Measurements from ENCODE around the gene CDK11B.

The CDK11B gene

DNA sequence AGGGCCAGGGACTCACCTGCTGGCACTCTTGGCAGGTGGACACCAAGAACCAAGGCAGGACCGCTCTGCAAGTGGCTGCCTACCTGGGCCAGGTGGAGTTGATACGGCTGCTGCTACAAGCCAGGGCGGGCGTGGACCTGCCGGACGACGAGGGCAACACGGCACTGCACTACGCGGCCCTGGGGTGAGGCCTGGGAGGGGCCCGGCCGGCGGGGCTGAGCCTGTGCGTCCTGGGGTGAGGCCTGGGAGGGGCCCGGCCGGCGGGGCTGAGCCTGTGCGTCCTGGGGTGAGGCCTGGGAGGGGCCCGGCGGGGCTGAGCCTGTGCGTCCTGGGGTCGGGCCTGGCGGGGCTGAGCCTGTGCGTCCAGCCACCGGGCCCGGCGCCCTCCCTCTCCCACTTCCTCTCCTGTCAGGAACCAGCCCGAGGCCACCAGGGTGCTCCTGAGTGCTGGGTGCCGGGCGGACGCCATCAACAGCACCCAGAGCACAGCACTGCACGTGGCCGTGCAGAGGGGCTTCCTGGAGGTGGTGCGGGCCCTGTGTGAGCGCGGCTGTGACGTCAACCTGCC is 31.5 kb downstream of the CDK11B start:
- no peak for DNase-seq (ENCODE audit: low spot score)

DNA sequence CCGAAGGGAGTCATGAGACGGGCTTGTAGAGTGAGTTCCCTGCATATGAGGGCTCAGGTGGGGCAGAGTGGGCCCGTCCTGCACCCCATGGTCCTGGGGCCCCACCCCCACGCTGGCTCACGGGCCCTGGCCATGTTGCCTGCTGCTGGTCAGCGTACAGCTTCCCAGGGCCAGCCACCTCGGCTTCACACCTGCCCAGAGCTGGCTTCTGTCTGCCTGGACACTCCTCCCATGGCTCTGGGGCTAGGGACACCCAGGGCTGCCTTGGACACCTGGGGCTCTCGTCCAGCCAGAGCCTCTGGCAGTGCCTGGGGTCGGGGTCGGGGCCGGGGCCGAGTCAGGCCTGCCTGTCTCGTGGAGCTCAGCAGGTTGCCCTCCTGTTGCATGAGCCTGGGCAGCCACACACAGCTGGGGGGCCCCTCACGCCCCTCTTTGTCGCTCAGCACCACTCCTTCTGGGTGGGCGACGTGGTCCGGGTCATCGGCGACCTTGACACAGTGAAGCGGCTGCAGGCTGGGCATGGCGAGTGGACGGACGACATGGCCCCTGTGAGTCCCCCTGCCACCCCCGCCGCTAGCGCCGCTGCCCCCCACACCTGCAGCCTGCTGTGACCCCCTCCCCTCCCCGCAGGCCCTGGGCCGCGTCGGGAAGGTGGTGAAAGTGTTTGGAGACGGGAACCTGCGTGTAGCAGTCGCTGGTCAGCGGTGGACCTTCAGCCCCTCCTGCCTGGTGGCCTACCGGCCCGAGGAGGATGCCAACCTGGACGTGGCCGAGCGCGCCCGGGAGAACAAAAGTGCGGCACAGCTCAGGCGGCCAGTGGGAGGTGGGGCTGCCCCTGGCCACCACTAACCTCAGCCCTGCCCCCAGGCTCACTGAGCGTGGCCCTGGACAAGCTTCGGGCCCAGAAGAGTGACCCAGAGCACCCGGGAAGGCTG is 32.3 kb downstream of the CDK11B start:
- DNase-seq (ENCODE audit: low spot score): no peak

DNA sequence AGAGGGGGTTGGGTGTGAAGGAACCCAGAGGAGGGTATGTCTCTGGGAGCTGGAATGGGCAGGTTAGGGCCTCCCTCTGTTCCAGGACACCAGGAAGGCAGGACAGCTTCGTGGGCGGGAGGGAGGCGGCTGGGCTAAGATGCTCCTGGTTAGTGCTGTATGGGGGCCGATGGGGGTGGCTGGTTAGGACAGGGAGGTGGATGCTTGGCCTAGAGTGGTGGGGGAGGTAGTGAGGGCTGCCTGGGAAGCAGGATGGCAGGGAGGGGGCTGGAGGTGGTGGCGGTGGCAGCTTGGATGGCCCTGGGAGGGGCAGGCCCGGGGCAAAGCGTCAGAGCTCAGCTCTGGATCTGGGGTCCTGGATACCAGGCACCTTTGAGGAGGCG is 33.0 kb downstream of the CDK11B start:
- no peak for DNase-seq (ENCODE audit: low spot score)

DNA sequence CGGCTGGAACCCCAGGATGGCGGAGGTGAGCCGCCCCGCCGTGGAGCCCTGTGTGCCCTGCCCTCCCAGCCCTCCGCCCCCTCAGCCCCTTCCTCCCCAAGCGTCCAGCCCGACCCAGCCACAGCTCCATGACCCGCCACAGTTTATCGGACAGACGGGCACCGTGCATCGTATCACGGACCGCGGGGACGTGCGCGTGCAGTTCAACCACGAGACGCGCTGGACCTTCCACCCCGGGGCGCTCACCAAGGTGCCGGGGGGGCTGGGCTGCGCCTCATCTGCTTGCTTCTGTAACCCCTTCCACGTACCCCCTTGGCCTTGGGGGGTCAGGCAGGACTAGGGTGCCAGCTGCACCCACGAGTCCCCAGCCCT is 33.4 kb downstream of the CDK11B start:
- no peak for DNase-seq (ENCODE audit: low spot score)

DNA sequence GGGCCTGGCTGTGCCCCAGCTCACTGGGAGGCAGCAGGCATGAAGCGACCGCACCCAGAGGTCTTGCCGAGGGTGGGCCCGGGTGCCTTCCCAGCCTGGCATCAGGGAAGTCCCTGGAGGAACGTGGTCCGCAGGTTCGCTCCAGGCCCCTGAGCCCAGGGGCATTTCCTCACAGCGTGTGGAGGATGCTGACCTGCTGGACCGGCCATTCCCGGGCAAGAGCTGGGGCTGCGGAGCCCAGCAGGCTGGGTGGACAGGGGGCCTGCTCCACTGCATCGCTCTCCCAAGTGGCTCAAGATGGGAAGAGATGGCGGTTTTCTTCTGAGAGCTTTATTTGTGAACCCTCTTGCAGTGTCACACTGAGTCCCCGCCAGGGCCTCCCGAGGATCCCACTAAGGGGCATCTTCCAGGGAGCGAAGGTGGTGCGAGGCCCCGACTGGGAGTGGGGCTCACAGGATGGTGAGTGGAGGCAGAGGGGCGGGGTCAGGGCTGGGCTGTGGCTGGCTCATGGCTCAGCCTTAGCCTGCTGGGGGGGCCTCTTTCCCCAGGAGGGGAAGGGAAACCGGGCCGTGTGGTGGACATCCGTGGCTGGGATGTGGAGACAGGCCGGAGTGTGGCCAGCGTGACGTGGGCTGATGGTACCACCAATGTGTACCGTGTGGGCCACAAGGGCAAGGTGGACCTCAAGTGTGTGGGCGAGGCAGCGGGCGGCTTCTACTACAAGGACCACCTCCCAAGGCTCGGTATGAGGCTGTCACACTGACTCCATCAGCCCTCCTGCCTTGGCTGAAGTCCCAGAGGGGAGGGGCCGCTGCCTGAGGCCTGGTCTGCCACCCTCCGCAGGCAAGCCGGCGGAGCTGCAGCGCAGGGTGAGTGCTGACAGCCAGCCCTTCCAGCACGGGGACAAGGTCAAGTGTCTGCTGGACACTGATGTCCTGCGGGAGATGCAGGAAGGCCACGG is 34.1 kb downstream of the CDK11B start:
- no peak for DNase-seq (ENCODE audit: low spot score)

DNA sequence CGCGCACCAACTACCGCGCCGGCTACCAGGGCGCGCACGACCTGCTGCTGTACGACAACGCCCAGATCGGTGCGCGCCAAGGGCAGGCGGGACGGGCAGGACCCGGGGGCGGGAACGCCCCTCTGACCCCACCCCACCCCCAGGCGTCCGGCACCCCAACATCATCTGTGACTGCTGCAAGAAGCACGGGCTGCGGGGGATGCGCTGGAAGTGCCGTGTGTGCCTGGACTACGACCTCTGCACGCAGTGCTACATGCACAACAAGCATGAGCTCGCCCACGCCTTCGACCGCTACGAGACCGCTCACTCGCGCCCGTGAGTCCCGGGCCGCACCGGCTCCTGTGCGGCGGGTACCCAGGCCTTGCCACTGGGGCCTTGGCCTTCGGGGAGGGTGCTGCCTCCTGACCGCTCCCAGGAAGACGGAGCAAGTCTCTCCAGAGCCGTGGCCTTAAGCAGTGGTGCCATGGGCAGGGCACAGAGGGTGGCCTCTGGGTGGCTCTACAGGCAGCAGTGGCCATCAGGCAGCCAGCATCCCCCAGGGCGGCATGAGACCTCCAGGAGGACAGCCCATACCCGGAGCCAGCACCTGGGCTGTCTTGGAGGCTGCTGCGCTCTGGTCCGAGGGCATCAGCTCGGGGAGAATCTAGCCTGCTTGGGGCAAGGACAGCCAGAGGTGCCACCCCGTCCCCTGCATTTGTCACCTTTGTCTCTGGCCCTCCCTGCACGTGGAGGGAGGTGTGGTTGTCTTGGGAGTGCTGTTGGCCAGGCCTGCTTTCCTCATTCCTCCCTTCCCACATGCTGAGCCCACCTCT is 35.0 kb downstream of the CDK11B start:
- DNase-seq (ENCODE audit: low spot score): no peak

DNA sequence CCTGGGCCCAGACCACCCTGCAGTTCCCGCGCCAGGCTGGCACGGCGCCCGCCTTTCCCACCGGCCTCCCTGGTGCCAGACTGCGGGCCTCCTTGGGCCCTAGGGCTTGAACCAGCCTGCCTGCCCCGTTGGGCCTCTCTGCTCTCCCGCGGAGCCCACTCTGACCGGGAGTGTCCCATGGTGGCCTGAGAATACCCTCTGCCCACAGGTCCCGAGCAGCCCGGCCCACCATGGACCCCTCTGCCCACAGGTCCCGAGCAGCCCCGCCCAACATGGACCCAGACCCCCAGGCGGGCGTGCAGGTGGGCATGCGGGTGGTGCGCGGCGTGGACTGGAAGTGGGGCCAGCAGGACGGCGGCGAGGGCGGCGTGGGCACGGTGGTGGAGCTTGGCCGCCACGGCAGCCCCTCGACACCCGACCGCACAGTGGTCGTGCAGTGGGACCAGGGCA is 35.6 kb downstream of the CDK11B start:
- no peak for DNase-seq (ENCODE audit: low spot score)

DNA sequence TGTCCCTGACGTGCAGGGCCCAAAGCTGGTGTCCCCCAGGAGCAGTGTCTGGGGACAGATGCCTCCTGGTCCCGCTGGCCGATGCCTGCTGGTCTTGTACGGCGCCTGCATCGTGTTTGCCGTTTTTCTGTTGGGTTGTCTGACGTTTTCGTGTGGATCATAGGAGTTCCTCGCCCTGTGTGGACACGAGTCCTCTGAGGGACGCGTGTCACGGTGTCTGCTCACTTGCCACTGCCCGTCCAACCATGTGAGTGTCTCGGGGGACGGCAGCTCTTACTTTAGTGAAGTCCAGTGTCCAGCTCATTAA is 36.1 kb downstream of the CDK11B start:
- DNase-seq (ENCODE audit: low spot score): no peak

DNA sequence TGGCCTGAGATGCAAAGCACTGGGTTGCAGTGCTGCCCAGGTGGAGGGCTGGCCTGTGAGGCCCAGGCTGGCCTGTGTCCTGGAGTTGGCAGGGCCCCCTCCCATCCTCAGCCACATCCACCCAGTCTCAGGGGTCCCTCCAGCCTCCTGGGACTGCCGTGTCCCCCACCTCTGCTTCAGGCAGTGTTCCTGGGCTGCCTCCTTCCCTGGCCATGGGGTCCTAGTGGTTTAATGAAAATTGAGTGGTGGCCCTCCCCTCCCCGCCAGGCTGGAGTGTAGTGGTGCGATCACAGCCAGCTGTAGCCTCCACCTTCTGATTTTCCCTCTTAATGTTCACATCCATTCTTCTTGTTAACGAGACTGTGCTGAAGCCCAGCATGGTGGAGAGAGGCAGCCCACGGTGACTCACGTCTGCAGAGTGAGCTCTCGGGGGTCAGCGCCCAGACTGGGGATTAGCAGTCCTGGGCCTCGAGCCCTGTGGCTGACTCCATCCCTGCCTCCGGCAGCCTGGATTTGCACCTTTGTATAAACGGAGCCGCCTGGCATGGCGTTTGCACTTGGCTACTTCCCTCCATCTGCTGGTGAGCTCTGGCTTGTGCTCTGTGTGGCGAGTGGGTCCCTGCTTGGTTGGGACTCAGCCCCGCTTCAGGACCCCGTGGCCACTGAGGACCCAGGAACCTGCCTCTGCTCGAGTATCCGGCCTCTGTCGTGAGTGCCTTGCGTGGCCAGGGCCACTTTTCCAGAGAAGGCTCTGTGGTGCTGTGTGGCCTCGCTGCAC is 36.6 kb downstream of the CDK11B start:
- no peak for DNase-seq (ENCODE audit: low spot score)

DNA sequence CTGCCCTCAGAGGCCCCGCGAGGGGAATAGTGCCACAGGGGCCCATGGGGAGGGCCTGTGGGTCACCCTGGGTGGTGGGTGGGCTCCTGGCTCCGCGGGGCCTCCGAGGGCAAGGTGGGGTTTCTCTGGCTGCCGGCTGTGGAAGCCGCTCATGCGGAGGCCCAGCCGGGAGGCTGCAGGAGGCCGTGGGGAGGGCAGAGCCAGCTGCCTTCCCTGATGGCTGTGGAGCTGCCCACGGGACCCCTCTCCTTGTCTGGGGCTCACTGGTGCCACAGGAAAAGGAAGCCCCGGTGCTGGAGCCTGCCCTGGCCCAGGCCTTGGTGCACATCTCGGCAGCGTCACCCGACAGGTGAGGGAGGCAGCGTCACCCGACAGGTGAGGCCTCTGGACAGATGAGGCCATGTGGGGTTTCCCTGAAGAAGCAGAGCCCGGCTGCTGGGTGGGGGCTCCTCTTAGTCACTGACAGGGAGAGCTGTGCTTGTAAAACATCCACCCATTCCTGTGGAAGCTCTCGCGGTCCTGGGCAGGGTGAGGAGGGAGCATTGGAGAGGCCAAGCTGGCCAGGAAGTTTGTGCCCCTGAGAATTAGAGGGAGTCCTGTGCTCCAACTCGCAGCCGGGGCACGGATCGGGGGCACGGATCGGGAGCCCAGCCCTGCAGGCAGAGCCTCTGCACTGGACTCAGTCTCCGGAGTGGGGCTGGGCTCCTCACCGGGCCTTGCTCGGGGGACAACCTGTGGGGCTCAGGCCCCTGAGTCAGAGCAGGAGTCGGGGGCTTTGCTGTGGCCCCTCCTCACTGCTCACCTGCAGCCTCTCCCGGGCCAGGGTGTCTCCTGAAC is 37.4 kb downstream of the CDK11B start:
- no peak for DNase-seq (ENCODE audit: low spot score)

DNA sequence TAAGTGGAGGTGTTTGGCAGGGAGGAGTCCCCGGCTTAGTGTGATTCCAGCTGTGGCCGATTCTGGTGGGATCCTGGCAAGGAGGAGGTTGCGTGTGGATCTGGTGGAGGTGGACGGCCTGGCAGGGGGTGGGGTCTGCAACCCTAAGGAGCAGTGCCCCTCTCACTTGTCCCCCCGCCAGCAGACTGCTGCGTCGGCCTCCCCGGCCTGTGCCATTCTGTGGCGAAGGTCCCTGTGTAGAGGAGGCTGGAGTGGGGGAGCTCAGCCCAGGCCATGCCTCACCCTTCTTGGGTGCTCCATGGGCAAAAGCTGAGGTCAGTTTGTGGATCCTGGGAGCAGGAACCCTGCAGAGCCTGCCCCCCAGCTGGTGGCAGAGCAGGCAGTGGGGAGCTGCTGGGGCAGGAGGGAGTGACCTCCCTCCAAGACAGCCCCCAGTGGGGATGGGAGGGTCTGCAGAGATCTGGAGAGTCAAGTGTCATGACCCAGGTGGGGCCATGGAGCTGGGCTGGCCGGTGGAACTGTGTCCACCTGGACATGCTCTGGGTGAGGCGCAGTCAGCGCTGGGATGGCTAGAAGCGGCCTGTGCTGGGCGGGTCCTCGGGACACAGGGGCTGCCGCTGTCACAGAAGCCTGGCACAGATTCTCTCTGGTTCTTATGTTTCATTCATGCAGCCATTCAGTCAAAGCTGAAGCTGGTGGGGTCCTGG is 38.2 kb downstream of the CDK11B start:
- DNase-seq (ENCODE audit: low spot score): no peak

DNA sequence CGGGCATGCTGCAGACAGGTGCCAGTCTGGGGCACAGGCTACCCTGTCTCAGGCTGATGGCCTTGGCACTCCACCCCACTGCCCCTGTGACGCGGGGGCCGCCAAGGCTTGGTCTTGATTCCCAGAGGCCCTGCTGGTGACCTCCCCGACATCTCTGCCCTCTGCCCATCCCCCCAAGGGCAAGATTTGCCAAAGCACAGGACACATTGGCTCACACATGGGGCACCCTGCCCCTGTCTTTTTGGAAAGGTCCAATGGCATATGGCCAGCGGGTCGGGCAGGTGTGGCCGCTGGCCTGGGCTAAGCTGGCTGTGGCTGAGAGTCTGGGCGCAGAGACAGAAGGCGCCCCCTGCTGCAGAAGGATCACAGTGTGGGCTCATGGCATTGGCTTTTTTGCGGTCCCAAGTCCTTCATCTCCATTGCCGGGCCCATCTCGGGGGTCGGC is 38.9 kb downstream of the CDK11B start:
- DNase-seq (ENCODE audit: low spot score): no peak

DNA sequence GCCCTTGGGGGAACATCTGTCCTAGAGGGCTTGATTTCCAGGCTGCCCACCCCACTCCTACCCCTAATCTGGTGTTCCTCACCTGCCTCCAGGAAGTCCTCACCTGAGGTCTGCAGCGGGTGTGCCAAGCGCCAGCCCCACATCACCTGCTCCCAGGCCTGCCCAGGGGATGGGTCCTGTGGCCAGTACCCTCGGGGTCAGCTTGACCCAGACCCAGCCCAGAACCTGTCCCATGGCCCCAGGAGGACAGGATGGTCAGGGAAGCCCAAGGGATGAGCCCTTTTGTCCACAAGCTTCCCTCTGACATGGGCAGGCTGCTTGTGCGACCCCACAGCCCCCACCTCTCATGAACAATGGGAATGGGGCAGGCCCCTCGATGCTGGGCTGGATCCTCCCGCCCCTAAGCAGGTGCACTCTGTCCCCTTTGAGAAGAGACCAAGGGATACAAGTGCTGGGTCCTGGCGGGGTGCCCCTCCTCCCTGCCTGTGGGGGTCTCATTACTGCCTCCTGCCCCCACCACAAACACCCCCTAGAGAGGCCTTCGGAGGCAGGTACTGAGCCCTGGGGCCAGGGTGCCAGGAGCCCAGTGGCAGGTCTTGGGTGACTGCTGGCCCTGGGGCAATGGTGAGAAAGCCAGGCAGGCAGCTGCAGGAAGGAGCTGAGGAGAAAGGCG is 40.3 kb downstream of the CDK11B start:
- no peak for DNase-seq (ENCODE audit: low spot score)

DNA sequence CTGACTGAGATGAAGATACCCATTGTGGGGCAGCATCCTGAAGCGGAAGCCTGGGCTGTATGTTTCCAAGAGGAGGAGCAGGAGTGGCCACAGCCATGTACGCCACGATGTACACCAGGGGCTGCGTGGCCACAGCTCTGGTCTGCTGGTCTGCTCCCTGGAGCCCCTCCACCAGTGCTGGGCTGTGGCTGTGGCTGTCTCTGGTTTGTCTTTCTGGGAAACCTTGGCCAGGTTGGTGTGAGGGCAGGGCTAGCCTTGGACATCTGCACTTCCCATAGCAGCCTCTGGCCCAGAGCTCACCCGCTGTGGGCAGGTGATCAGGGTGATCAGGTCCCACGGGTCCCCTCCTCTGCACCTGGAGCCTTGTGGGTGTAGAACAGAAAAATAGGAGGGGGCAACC is 40.9 kb downstream of the CDK11B start:
- DNase-seq (ENCODE audit: low spot score): no peak

DNA sequence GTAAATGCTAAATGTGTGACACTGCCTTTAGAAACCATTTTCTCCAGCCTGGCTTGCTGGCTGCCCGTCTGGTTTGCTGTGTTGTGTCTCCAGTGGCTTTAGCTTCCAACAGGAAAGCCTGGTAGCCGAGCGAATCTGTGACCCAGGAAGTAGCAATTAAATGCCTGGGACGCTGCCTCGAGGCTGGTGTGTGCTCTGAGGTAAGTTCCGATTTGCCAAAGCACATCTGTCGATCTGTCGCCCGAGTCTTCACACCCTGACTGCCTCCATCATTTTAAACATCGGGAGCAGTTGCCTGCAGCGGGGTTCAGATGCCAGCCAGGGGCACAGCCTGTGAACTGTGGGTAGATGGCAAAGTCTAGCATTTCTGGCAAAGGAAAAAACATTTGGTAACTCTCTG is 41.3 kb downstream of the CDK11B start:
- no peak for DNase-seq (ENCODE audit: low spot score)

DNA sequence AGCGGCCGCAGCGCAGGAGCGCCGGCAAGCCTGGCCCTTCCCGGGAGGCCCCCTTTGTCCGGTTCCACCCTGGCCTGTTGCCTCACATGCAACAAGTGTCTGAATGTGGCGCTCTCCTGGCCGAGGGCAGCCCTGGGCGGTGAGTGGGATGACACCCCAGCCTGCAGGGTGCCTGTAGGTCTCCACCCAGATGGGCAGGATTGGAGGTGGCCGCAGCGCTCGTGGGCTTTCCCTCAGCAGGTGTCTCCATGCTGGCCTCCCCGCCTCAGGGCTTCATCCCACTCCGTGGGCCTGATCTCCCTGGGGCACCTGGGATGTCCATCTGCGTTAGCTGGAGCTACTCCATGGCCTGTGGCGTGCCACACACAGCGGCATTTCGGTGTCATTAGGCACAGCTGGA is 42.0 kb downstream of the CDK11B start:
- no peak for DNase-seq (ENCODE audit: low spot score)

DNA sequence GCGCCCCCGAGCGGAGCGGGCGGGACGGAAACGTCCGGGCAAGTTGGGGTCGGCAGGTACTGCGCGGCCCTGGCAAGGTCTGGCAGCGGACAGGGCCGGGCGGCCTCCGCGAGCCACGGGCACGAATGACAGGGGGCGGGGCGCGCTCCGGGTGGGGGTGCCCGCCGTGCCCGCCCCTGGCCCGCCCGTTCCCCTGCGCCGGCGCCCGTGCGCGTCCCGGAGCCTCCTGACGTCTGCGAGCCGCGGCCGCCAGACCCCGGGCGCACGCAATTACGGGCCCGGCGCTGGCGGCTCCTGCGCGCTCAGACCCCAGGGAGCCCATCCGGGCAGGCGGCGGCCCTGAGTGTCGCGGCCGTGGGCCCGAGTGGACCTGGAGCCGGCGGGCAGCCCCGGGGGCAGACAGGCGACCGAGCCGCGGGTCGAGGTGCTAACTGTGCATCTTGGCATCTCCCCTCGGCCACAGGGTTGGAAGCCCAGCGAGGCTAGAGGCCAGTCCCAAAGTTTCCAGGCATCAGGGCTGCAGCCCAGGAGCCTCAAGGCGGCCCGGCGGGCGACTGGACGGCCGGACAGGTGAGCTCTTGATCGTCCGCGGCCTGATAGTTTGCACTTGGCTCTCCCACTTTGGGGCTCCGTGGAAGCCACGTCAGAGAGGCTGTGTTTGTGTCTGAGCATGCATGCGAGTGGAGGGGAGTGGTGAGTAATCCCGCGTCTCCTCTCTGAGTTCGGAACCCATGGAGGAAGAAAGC is 42.6 kb downstream of the CDK11B start:
- no peak for DNase-seq (ENCODE audit: low spot score)
